ENCODE measurements around the gene WIPI1. TPM values are rescaled to one million over a fixed set of nuclear protein-coding genes. Genes with fewer than 3 reads are reported as not detected.

The WIPI1 gene
- total RNA-seq (ENCODE audit: low replicate concordance): 132 and 361 TPM in 2 replicates

GRCh38 chr17:68457168-68457538 lies at the start of gene WIPI1:
TSS of gene WIPI1 (minus strand) at chr17:68457496. CDS start at chr17:68457421, 75 bp downstream.

Other genes with a start within 250 kb of the WIPI1 start
- 48.1 and 61.9 TPM in 2 replicates for gene AMZ2, start 209.5 kb downstream of the WIPI1 start, total RNA-seq (ENCODE audit: low replicate concordance)
- 0.15 and 2.2 TPM in 2 replicates for gene SLC16A6, start 166.4 kb downstream of the WIPI1 start, total RNA-seq (ENCODE audit: low replicate concordance)
- gene ARSG, start 166.0 kb downstream of the WIPI1 start, total RNA-seq (ENCODE audit: low replicate concordance): 0.98 and 5.1 TPM in 2 replicates
- gene PRKAR1A, start 54.9 kb upstream of the WIPI1 start, total RNA-seq (ENCODE audit: low replicate concordance): 200 and 635 TPM in 2 replicates
- 0.08 and 46.5 TPM in 2 replicates for gene FAM20A, start 143.9 kb upstream of the WIPI1 start, total RNA-seq (ENCODE audit: low replicate concordance)